Heart right ventricle (tissue), 16 donors: ENCODE data around the gene OR2A12. TPM values are rescaled to one million over a fixed set of nuclear protein-coding genes. Genes with fewer than 3 reads are reported as not detected.

Source experiments
- ATAC-seq, 8 donors: fragments of 200-7000 bp; cut with Tn5 transposase; one replicate each; pipeline ENCODE4 v1.9.1; 2020; ENCODE audit warnings: mild to moderate bottlenecking in 8 of 8, moderate library complexity in 8 of 8, moderate number of reproducible peaks in 1 of 8
- DNase-seq, 2 donors: peaks; one replicate each; pipeline ENCODE4 v3.0.0-alpha.2; 2020
- H3K27ac ChIP-seq, 10 donors: fragments of 200-600 bp; sonication (generic) in 2 of 10; one replicate each; pipeline versions ENCODE4 v1.5.0 to v1.8.0; 2020 to 2022; ENCODE audit warnings: mild to moderate bottlenecking in 3 of 10
- H3K27me3 ChIP-seq, 7 donors: fragments of 200-600 bp; one replicate each; pipeline ENCODE4 v1.8.0; 2021 to 2022; ENCODE audit warnings: mild to moderate bottlenecking in 2 of 7
- H3K36me3 ChIP-seq, 9 donors: fragments of 200-600 bp; sonication (generic) in 1 of 9; one replicate each; pipeline versions ENCODE4 v1.5.0 to v1.8.0; 2020 to 2022; ENCODE audit warnings: mild to moderate bottlenecking in 2 of 9
- H3K4me1 ChIP-seq, 9 donors: fragments of 200-600 bp; sonication (generic) in 1 of 9; one replicate each; pipeline versions ENCODE4 v1.5.0 to v1.8.0; 2020 to 2022; ENCODE audit warnings: mild to moderate bottlenecking in 4 of 9
- H3K4me3 ChIP-seq, 10 donors: fragments of 200-600 bp; sonication (generic) in 2 of 10; one replicate each; pipeline versions ENCODE4 v1.5.0 to v1.8.0; 2020 to 2022; ENCODE audit warnings: mild to moderate bottlenecking in 7 of 10, moderate library complexity in 2 of 10
- H3K9me3 ChIP-seq, 11 donors: fragments of 200-600 bp in 10 of 11; sonication (generic) in 2 of 11; one replicate each; pipeline versions ENCODE4 v1.5.0 to v1.8.0; 2013 to 2022; ENCODE audit warnings: mild to moderate bottlenecking in 2 of 11, control low read depth in 1 of 11, moderate library complexity in 1 of 11
- WGBS, 2 donors: extraction: QIAGEN DNeasy Blood & Tissue Kit; methylation state at CpG; one replicate each; pipeline ENCODE4 v1.1.7; 2013; ENCODE audit warnings: inconsistent platforms in 1 of 2; 5-methylcytosine and 5-hydroxymethylcytosine counted together
- intact Hi-C, 10 donors: fragments of 100-400 bp; cut with DNase I; formaldehyde crosslinking; loops; one replicate each; pipeline versions ENCODE4 v1.11.1 to v1.14.2; 2022
- long read RNA-seq, 3 donors: library from polyadenylated mRNA; unstranded; transcript quantifications; one replicate each; pipeline ENCODE4 v2.0.0, GENCODE V29; 2020 to 2021
- polyA plus RNA-seq, 2 donors: library from polyadenylated mRNA; stranded (reverse); fragments of 200-250 nt; gene quantifications; one replicate each; pipeline ENCODE4 v1.2.3, GENCODE V29; 2013
- total RNA-seq, 10 donors: library from RNA; stranded (reverse); fragmentation: NEBNext Ultra II Directional in 3 of 10; extraction: Animal tissue kit (Norgen Biotek cat#: 25700) in 3 of 10; gene quantifications; one replicate each; pipeline versions ENCODE4 v1.2.1 to v1.2.4, GENCODE V29; 2021 to 2023
- TF ChIP-seq, protein P1 (sequence below), 9 donors: fragments of 200-600 bp; sonication (generic) in 2 of 9; IDR thresholded peaks; one replicate each; pipeline versions ENCODE4 v1.5.0 to v1.8.0; 2021 to 2022; ENCODE audit warnings: antibody characterized with exemption in 9 of 9, mild to moderate bottlenecking in 5 of 9, moderate library complexity in 1 of 9
- donor health status: Arrhythmogenic right ventricular cardiomyopathy.
- donor health status: ischemic (EF 13 %, LVEDD 7.1; RV severe dilation, severe dysfunction).
- donor health status: healthy with polysubstance abuse.
- donor health status: DM: no; HTN: yes; CAD: no.
- donor health status: DM: no; HTN: no; CAD: no.
- donor health status: ischemic (EF 25% LVEDD 6.9; RV normal size, moderate dysfunction).
- donor health status: ischemic (EF 25% LVEDD 5.7; RV mildly dilated, moderate dysfunction).
- donor health status: healthy.
- donor health status: DM: yes; HTN: yes; CAD: no.
- donor health status: Ischemic cardiomyopathy.
- donor health status: ischemic (EF 35%, LVEDD 5.7; RV mildly dilated, moderate dysfunction).
- donor health status: nonischemic (EF 11% LVEDD 7.7; RV severe dilation, severe dysfunction).
- donor health status: DM: yes; HTN: yes; CAD: no.
- donor health status: PGD.
- donor health status: ischemic (EF 29% LVEDD 5.4; RV normal size, mild dysfunction).
- donor health status: nonischemic (EF 23%, LVEDD 6.1; RV moderate dilation, normal function).

OR2A12 gene, protein sequence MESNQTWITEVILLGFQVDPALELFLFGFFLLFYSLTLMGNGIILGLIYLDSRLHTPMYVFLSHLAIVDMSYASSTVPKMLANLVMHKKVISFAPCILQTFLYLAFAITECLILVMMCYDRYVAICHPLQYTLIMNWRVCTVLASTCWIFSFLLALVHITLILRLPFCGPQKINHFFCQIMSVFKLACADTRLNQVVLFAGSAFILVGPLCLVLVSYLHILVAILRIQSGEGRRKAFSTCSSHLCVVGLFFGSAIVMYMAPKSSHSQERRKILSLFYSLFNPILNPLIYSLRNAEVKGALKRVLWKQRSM
- total RNA-seq (not detected), polyA plus RNA-seq (not detected)
- long read RNA-seq, donor 1 = 0 reads
- long read RNA-seq, donor 2 = 0 reads
- long read RNA-seq, donor 3 = 0 reads

DNA sequence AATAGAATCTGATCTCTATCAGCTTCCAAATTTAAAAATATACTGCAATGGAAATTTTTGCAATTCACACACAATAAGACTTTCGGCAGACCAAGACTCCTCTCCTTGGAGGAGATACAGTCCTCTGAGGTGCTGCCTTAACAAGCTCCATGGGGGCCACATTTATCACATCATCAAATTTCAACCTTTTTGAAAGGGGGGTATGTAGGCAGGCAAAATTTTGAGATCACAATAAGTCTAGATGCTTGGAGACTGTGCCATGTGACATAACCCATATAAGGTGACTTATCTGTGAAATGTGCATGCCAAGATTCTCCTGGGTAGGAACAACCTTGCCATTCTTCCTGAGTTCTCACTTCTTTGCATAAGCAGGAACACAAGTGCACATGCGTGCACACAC is at the start of gene OR2A12:
OR2A12 (plus strand) TSS at position 301 of the 400 bp plus-strand sequence. CDS start 8,830 bp downstream, outside the sequence.
- 81 to 86% methylated on average over 2 of the region's 2 CpGs for WGBS, 2 donors
- H3K27me3 ChIP-seq = no peaks in the 10 kb centered on the region
- H3K9me3 ChIP-seq = peaks cover 0 to 6% (median 0%) of the 10 kb centered on the region in 11 donors
- H3K27ac ChIP-seq = no peak within 1 kb of the TSS
- H3K36me3 ChIP-seq = no peaks in the 10 kb centered on the region
- DNase-seq = no peak
- no peak within 1 kb of the TSS for H3K4me3 ChIP-seq
- no peak for ATAC-seq
- TF ChIP-seq, protein P1, sequence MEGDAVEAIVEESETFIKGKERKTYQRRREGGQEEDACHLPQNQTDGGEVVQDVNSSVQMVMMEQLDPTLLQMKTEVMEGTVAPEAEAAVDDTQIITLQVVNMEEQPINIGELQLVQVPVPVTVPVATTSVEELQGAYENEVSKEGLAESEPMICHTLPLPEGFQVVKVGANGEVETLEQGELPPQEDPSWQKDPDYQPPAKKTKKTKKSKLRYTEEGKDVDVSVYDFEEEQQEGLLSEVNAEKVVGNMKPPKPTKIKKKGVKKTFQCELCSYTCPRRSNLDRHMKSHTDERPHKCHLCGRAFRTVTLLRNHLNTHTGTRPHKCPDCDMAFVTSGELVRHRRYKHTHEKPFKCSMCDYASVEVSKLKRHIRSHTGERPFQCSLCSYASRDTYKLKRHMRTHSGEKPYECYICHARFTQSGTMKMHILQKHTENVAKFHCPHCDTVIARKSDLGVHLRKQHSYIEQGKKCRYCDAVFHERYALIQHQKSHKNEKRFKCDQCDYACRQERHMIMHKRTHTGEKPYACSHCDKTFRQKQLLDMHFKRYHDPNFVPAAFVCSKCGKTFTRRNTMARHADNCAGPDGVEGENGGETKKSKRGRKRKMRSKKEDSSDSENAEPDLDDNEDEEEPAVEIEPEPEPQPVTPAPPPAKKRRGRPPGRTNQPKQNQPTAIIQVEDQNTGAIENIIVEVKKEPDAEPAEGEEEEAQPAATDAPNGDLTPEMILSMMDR (IDR thresholded peaks at IDR 0.05) = no peak
- H3K4me1 ChIP-seq = no peaks in the 10 kb centered on the region
- intact Hi-C loops = no loop called here

DNA sequence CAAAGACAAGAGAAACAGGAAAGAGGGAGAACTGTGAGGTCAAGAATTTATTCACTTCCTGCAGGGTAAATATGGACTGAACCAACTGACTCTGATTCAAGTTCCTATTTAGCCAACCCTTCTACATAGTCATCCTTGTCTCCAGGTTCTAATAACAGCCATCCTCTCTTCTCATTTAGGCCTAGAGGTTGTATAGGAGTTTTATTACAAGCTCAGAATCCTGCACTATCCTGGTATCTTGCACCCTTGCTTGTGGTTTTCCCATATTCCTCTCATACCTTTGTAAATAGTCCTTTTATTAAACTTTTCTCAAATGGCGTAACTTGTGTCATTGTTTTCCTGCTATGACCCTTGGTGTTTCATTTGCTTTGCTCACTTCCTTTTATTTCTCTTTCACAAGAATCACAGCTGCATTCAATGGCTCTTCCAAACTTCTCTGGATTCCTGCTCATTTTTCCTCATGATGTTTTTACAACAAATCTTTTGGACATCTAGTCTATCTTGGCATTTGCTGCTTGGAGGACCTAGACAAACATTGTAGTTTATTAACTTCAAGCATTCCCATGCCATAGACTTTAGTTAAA is 49.7 kb upstream of the OR2A12 start:
- no peaks in the 10 kb centered on the region for H3K36me3 ChIP-seq
- peaks cover 0 to 23% (median 0%) of the 10 kb centered on the region in 9 donors for H3K4me1 ChIP-seq
- no peaks in the 10 kb centered on the region for H3K27me3 ChIP-seq
- no peak overlapping the region for H3K4me3 ChIP-seq
- 2 to 81% methylated on average over 1 of the region's 1 CpG for WGBS, 2 donors
- ATAC-seq = peak in 4 of 8 donors; percentile 18 to 49 (median 38)
- intact Hi-C loops = loop anchor here in 3 of 10 donors (5.0 to 10.0 kb wide), 3 partner anchors 68 to 91 kb away; partner anchors contain the start of genes OR2A14 (in 1 of the 3) and OR2A2 (in 1 of the 3)
- peak overlapping the region in 6 of 10 donors; percentile 25 to 67 (median 50) for H3K27ac ChIP-seq
- TF ChIP-seq, protein P1 (IDR thresholded peaks at IDR 0.05) = no peak
- H3K9me3 ChIP-seq = no peaks in the 10 kb centered on the region
- DNase-seq = no peak

DNA sequence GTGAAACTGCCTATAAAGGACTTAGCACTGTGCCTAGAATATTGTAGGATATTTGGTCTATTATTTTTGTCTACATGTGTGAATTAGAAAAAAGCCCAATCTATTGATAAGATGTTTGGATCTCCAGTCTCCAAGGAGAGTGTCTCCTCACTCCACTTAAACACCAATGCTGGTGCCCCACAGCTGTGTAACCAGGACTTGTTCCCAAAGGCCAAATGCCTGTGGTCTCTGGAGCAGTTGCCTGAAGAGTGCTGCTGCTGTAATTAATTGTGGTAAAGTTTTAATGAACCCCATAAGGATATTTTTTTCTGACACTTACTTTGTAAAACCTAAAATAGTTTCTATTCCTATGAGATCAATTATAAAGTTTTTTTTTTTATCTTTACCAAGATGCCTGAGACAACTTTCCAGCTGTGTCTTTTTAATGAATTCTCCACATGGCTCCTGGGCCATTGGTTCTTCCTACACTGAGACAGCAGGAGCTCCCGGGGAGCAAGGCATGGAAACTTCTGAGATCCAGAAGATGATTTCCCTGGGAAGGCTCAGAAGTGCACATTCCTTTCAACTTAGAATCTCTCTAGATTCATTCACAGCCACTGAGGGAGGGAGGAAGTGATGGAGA is 48.6 kb upstream of the OR2A12 start:
- no peaks in the 10 kb centered on the region for H3K36me3 ChIP-seq
- H3K27me3 ChIP-seq = no peaks in the 10 kb centered on the region
- intact Hi-C loops = loop anchor here in 3 of 10 donors (5.0 to 10.0 kb wide), 3 partner anchors 67 to 90 kb away; partner anchors contain the start of genes OR2A14 (in 1 of the 3) and OR2A2 (in 1 of the 3)
- WGBS, 2 donors = 32 to 37% methylated on average over 1 of the region's 1 CpG
- TF ChIP-seq, protein P1 (IDR thresholded peaks at IDR 0.05) = no peak
- H3K9me3 ChIP-seq = no peaks in the 10 kb centered on the region
- DNase-seq (peak in 1 of 2 donors; percentile 17), ATAC-seq (peak in 6 of 8 donors; percentile 33 to 88 (median 74))
- H3K27ac ChIP-seq = peak overlapping the region in 4 of 10 donors; percentile 54 to 67 (median 56)
- H3K4me1 ChIP-seq = peaks cover 0 to 23% (median 0%) of the 10 kb centered on the region in 9 donors
- H3K4me3 ChIP-seq = no peak overlapping the region

DNA sequence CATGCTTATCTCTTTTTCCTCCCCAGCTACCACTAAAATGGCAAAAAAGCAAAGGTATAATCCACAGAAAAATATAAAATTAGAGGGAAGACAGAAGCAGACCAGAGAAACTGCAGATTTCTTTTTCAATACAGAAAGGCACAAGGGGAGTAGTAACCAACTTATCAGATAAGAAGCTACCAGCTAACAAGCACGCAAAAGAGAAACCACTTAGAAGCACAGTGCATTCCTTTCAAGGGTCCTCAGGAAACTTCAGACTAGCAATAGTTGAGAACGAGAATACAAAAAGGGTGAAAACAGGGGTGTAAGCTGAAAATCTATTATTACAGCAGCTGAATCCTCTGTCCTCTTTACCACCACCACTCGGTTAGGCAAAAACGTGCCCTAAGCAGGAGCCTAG is 47.2 kb upstream of the OR2A12 start:
- Histone ChIP-seq H3K27ac (no peak overlapping the region), H3K27me3 (no peaks in the 10 kb centered on the region), H3K4me3 (no peak overlapping the region), H3K4me1 (peaks cover 0 to 20% (median 0%) of the 10 kb centered on the region in 9 donors), H3K9me3 (no peaks in the 10 kb centered on the region), H3K36me3 (no peaks in the 10 kb centered on the region)
- 46 to 68% methylated on average over 4 of the region's 4 CpGs for WGBS, 2 donors
- intact Hi-C loops = loop anchor here in 3 of 10 donors (5.0 to 10.0 kb wide), 3 partner anchors 66 to 88 kb away; partner anchors contain the start of genes OR2A14 (in 1 of the 3) and OR2A2 (in 1 of the 3)
- ATAC-seq (no peak), DNase-seq (no peak)
- TF ChIP-seq, protein P1 (IDR thresholded peaks at IDR 0.05) = no peak
